ENCODE results near the gene SERPINB1.

DNA sequence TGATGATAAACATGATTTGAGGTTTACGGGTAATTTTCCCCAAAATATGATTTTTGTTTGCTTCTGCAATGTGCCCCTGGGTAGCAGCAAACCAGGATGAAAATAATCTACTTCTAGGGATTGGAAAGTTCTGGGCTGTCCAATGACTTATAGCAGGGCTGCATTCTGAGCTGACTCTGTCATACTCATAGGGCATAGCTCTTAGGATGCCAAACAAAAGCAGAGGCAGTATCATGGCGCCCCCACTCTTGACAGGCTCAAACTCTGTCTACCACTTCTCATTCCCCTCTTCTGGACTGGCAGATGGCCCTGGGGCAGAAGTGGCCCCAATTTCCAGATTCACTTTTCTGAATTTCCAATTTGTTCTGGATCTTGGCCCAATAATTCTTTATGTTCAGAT is 10.3 kb downstream of the SERPINB1 start:
- TF ChIP-seq POLR2A (IDR thresholded peaks at IDR 0.05) (no peak), EP300 (IDR thresholded peaks at IDR 0.05) (no peak)
- TF ChIP-seq, protein P1, sequence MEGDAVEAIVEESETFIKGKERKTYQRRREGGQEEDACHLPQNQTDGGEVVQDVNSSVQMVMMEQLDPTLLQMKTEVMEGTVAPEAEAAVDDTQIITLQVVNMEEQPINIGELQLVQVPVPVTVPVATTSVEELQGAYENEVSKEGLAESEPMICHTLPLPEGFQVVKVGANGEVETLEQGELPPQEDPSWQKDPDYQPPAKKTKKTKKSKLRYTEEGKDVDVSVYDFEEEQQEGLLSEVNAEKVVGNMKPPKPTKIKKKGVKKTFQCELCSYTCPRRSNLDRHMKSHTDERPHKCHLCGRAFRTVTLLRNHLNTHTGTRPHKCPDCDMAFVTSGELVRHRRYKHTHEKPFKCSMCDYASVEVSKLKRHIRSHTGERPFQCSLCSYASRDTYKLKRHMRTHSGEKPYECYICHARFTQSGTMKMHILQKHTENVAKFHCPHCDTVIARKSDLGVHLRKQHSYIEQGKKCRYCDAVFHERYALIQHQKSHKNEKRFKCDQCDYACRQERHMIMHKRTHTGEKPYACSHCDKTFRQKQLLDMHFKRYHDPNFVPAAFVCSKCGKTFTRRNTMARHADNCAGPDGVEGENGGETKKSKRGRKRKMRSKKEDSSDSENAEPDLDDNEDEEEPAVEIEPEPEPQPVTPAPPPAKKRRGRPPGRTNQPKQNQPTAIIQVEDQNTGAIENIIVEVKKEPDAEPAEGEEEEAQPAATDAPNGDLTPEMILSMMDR (IDR thresholded peaks at IDR 0.05): no peak
